Left kidney (tissue), 2 donors: ENCODE results near the gene CLEC4D. TPM values are rescaled to one million over a fixed set of nuclear protein-coding genes. Genes with fewer than 3 reads are reported as not detected.
"Not testable (repeated sequence)": the region's sequence is repeated elsewhere in the genome, so short reads cannot be mapped to it uniquely, and the experiment has no call there.

ENCODE experiments used
- DNase-seq: peaks from one replicate; pipeline ENCODE4 v3.0.0-alpha.2; 2013
- polyA plus RNA-seq: library from polyadenylated mRNA; unstranded; fragments of 120-200 nt; gene quantifications from one replicate; pipeline ENCODE4 v1.2.1, GENCODE V29; 2013; ENCODE audit not compliant: insufficient read length

CLEC4D gene
- polyA plus RNA-seq, 1 donor = 0.43 TPM

DNA sequence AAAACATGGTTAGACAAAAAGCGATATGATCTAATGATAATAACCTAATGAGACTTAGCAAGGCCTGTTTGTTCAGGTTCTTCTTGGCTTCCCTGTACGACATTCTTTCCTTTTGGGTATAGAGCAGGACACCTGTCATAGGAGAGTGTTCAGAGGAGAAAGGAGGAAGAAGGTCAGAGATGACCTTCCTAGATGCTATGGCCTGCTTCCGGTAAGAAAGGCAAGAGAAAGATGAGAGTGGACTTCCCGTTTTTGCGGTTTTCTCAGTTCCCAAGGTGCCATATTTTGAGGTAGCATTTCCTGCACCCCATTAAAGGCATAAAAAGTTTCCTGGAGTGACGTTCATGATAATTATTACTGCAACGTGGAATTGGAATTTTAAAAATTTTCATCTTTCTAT lies 18.7 kb downstream of the CLEC4D start:
- DNase-seq = no peak

DNA sequence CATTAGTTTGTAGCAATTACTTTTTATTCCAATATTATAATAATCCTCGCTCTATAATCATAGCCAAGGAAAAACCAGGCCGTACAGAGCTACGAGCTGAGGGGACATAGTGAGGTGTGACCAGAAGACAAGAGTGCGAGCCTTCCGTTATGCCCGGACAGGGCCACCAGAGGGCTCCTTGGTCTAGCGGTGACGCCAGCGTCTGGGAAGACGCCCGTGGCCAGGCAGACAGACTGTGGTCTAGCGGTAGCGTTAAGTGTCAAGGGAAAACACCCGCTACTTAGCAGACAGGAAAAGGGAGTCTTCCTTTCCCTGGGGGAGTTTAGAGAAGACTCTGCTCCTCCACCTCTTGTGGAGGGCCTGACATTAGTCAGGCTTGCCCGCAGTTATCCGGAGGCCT lies 24.5 kb downstream of the CLEC4D start:
- DNase-seq = not testable (repeated sequence)

DNA sequence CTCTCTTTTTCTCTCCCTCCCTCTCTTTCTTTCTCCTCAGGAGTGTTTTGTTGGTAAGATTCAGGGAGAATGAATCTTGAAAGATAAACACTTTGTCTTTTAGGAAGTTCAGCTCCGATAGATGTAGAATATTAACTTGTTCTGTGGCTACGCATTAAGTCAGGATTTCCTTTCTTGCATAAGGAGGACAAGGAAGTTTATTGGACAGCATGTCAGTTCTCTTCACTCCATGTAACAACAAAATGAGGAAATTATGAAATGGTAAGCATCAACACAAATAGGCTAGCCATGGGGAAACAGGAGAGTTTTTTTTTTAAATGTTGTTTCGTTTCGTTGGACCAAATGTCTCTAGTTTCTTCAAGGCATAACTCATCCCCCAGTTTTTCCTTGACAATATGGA lies 27.5 kb downstream of the CLEC4D start, which contains the start of gene CLEC4E:
TSS of gene CLEC4E (minus strand) at position 75 of the 400 bp plus-strand sequence. CDS start 108 bp downstream, outside the sequence.
- not testable (repeated sequence) for DNase-seq

DNA sequence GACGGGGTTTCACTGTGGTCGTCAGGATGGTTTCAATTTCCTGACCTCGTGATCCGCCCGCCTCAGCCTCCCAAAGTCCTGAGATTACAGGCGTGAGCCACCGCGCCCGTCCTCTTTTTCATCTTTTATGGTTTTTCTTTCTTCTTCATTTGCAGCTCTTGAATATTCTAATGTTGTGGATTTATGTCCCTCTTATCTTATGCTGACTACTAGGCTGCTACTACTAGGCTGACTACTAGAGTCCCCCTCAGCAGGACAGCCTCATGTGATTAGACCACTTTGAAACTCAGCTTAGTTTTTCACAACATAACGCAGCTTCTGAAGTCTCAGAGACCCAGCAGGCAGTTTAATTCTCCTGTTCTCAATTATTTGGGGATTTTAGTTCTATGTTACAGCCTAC lies 28.3 kb downstream of the CLEC4D start:
- no peak for DNase-seq

DNA sequence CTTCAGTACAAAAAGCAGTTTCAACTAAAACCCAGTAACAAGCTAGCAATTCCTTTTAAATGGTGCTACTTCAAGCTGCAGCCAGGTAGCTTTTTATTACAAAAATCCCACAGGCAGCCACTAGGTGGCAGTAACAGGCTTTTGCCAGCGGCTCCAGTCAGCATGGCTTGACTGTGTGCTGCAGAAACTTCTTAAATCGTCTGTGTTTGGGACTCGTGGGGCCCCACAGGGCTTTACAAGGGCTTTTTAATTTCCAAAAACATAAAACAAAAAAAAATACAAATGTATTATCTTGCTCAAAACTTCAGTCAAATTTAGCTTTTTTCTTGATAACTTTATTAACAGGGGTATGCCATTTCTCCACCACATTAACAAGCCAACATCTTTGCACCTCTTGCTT lies 31.0 kb downstream of the CLEC4D start:
- peak; percentile 67 for DNase-seq

DNA sequence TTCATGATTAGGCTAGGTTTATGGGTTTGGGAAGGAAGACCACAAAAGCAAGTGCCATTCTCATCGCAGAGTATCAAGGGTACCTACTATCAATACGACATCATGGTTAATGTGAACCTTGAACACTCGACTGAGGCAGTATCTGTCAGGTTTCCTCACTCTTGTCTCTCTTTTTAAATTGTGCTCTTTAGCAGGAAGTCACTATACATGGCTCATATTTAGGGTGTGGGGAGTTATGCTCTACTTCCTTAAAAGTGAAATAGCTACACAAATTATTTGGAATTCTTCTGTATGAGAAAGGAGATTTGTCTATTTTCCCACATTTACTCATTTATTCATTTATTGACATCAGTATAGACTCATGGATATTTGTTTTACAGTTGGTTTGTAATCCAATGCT lies 33.3 kb downstream of the CLEC4D start:
- DNase-seq = no peak

DNA sequence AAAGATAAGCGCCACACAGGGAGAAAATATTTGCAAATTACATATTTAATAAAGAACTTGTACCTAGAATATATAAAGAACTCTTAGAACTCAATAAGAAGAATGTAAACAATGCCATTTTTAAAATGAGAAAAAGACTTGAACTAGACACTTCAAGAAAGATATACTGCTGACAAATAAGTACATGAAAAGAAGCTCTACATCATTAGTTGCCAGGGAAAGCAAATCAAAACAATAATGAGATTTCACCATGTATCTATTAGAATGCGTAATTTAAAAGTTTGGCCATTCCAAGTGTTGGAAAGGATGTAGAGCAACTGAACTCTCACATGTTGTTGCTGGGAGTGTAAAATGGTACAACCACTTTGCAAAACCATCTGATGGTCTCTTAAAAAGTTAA lies 34.3 kb downstream of the CLEC4D start:
- DNase-seq = no peak

DNA sequence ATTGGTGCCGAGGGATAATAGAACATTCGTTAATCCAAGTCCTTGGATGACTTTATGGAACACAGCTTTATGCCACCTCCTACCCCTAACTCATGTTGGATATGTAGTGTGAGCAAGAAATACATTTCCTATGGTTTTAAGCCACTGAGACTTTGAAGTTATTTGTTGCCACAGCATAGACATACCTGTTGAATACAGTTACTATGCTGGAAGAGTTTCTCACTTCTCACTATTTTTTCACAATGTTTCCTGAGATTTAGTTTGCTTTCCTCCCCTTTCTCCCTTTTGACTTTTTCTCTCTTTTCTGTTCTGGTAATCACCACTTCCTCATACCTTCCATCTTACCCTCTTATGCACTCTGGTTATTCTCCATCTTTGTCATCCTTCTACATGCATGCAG lies 34.9 kb downstream of the CLEC4D start:
- DNase-seq = no peak

DNA sequence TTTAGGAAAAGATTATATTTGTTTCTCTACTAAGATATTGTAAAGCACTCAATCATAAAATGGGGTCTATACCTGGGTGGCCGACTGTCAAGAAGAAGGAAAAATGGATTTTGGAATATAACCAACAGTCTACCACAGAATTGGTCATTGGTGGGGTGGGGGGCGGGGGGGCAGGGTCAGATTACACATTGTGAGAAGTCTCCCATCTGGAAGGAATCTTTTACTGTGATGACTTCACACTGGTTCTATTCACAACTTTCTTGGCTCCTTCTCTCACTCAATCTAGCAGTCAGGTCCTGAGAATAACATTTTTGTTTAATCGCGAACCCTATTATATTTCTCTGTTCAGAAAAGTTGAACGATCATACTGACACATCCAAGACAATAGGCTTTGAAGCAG lies 36.1 kb downstream of the CLEC4D start:
- no peak for DNase-seq

DNA sequence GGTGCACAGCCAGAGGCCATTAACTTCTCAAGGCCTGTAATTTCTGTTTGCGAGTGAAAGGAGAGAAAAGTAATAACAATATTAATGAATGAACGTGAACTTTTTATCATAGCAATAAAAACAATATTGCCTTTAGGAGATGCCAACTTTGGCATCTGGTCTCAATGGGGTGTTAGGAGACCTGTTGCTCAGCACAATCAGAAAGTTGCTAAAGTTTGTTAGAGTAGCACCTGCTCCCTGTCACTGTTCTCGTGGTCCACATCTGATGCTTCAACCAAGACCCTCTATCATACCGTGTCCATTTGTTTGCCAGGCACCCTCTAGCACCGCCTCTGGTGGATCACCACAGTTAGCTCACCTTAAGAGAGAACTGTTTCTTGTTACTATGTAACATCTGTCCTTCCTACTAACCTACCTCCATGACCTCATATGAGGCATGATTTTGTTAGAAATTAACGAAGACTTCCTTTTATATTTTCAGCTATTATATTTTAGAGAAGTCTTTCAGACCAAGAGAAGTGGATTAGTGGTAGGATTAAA lies 39.9 kb downstream of the CLEC4D start:
- no peak for DNase-seq

DNA sequence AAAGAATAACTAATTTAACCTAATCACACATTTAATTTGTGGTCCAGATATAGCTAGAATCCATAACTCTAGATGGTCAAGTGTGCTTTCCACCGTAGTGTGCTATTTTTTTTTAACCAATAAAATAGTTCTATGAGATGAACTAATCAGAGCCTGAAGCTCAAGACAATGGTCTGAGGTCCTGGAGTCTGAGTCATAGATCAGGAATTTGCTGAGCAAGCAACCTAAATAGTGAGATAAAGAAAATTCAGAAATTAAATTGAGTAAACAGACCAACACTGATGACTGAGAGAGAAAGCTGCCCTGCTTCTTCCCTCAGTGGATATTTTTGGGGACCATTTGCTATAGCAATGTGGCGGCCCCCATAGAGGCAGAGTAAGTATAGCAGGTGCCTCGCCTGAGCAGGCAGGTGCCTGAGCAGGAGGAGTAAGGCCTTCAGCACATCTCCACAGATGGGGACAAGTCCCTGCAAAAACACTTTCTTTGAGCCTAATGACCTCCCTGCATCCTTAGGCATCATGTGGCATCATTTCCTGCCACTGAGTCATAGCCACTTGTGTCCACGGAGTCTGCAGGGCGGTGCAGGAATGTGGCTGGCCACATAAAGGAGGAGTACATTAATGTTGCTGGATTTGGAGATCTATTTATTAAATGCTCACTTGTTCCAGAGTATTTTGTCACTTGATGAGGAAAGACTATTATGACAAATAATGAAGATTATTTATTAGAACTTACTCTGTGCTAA lies 41.3 kb downstream of the CLEC4D start:
- DNase-seq = no peak

DNA sequence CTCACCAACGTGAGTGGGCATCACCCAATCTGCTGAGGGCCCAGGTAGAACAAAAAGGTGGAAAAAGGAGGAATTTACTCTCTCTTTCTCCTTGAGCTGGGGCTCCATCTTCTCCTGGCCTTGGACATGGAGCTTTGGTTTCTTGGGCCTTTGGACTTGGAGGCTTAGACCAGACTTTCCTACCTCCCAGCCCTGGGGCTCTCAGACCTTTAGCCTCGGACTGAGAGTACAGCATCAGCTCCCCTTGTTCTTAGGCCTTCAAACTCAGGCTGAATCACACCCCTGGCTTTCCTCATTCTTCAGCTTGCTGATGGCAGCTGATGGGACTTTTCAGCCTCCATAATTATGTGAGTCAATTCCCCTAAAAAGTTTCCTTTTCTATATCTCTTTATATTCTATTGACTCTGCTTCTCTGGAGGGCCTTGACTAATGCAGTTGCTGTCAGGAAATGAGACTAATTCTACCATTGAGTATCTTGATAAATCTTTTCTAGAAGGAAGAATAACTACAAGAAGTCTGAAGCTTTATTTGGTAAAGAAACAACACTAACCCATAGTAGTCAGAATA lies 43.3 kb downstream of the CLEC4D start:
- DNase-seq = no peak

DNA sequence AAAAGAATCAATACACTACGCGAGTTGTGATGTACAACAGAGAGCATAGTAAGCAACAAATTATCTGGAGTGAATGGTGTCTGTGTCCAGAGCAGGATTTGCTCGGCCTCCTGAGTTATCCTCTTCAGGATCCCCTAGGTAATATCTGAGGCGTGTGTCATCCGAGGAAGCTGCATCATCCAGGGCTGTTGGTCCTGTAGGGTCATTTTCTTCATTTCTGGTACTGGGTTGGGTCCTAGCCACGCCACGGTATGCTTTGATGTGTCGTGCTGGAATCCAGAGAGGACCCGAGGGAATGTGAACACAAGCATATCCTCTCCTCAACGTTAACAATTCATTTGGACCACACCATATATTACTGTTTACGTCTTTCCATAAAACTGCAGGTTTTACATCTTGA lies 46.4 kb downstream of the CLEC4D start:
- DNase-seq = no peak

DNA sequence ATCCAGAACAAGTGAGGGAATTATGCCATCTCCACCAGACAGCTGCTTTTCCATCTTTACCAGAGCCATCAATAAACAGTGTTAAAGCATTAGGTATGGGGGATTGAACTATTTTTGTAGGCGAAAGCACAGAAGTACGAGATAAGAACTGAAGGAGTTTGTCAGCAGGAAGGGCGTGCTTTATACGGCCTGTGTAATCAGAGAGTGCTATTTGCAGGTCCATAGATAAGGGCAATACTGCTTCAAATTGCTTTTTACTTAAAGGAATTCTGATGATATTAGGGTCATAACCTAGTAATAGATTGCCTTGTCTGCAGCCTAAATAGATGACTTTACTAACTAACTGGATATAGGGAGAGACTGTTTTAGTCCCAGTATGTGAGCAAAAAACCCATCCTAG lies 47.7 kb downstream of the CLEC4D start:
- no peak for DNase-seq

DNA sequence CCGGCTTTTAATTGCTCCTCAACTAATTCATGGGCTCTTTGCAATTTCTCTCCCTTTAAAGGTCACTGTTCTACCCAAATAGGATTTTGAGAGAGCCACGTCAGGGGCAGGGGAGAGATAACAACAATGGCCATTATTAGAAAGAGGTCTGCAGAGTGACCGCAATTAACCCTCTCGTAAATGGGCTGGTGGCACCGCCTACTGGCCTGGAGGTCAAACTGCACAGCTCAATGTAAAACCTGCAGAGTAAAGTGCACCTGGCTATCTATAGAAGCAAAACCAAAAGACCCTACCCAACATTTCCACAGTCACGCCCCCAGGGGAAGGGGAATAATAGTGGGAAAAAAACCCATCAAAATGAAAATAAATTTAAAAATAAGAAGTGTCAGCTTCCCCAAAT lies 49.0 kb downstream of the CLEC4D start:
- no peak for DNase-seq

DNA sequence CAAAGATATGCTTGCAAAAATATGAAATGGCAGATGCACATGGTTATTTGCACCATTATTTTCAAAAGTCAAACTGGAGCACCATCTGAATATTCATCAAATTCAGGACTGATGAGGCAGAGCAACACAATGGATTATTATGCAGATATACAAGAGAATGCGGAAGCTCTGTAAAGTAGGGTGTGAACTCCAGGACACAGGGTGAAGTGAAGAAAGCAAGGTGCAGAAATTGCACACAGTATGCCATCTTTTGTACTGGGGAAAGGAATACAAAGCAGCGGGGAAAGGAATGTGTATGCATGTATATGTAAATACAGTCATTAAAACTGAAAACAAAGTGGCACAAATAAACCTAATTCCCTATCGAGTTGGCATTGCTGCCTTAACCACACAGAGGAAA lies 50.1 kb downstream of the CLEC4D start:
- DNase-seq = no peak

DNA sequence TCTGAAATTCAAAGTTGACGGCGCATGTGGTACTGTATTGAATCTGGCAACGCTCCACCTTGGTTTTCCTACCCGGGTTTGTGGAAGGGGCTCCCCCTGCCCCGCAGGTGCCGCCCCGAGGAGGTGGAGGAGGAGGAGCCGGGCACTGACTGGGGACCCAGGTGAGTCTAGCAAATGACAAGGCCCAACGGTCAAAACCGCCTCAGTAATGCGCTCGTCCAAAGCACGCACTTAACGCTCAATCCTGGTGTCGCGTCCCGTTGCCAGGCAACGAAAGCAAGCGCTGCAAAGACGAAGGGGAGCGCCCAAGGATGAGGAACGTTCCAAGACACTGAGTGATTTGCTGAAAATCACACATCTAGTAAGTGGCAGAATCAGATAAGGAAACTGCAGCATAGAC lies 51.4 kb downstream of the CLEC4D start:
- DNase-seq = no peak

DNA sequence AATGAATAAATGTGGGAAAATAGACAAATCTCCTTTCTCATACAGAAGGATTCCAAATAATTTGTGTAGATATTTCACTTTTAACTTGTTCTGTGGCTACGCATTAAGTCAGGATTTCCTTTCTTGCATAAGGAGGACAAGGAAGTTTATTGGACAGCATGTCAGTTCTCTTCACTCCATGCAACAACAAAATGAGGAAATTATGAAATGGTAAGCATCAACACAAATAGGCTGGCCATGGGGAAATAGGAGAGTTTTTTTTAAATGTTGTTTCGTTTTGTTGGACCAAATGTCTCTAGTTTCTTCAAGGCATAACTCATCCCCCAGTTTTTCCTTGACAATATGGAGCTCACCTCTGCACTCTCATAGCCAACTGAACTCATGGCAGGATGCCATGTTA lies 52.7 kb downstream of the CLEC4D start:
- not testable (repeated sequence) for DNase-seq

DNA sequence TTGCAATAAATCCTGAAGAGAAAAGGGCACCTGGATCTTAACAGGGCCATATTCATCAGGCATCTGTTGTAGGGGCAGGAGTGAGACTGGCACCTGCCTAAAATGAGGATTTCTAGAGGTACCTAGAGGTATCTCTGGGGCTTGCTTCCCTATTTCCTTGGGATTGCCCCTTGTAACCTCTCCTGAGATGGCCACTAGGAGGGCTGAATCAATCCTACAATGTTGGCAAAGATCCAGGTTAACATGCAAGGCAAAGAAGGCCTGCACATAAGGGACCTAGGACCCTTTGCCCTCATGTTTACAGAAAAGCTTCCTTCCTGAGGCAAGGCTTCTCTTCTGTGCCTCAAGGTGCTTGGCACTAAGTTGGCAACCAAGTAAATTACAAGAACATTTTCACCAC lies 53.2 kb downstream of the CLEC4D start:
- no peak for DNase-seq
